Measurements from ENCODE around the gene BANF2.

BANF2 gene

GRCh38 chr20:17710379-17711266 lies 10.9 kb downstream of the BANF2 start:
- DNase-seq (ENCODE audit: low read depth), result no peak

GRCh38 chr20:17711267-17711627 lies 11.5 kb downstream of the BANF2 start:
- no peak for DNase-seq (ENCODE audit: low read depth)

GRCh38 chr20:17712201-17712600 lies 12.4 kb downstream of the BANF2 start:
- DNase-seq (ENCODE audit: low read depth), result no peak

- no peak for DNase-seq (ENCODE audit: low read depth)
Measured at GRCh38 chr20:17712708-17713107, 12.9 kb downstream of the BANF2 start.

- DNase-seq (ENCODE audit: low read depth), result no peak
Measured at GRCh38 chr20:17714597-17714996, 14.8 kb downstream of the BANF2 start.

- no peak for DNase-seq (ENCODE audit: low read depth)
Measured at GRCh38 chr20:17715075-17715474, 15.3 kb downstream of the BANF2 start.

- no peak for DNase-seq (ENCODE audit: low read depth)
Measured at GRCh38 chr20:17716331-17716730, 16.6 kb downstream of the BANF2 start.

- no peak for DNase-seq (ENCODE audit: low read depth)
Measured at GRCh38 chr20:17720755-17721154, 21.0 kb downstream of the BANF2 start.

GRCh38 chr20:17721802-17722486 lies 22.2 kb downstream of the BANF2 start:
- DNase-seq (ENCODE audit: low read depth), result no peak

- no peak for DNase-seq (ENCODE audit: low read depth)
Measured at GRCh38 chr20:17722493-17723300, 22.9 kb downstream of the BANF2 start.

- no peak for DNase-seq (ENCODE audit: low read depth)
Measured at GRCh38 chr20:17723301-17723691, 23.5 kb downstream of the BANF2 start.

- no peak for DNase-seq (ENCODE audit: low read depth)
Measured at GRCh38 chr20:17725094-17725835, 25.5 kb downstream of the BANF2 start.

- DNase-seq (ENCODE audit: low read depth), result no peak
Measured at GRCh38 chr20:17726902-17727301, 27.1 kb downstream of the BANF2 start.

- no peak for DNase-seq (ENCODE audit: low read depth)
Measured at GRCh38 chr20:17727351-17727750, 27.6 kb downstream of the BANF2 start.

- DNase-seq (ENCODE audit: low read depth), result no peak
Measured at GRCh38 chr20:17728074-17728473, 28.3 kb downstream of the BANF2 start.

GRCh38 chr20:17730071-17730470 lies 30.3 kb downstream of the BANF2 start:
- no peak for DNase-seq (ENCODE audit: low read depth)

- no peak for DNase-seq (ENCODE audit: low read depth)
Measured at GRCh38 chr20:17731233-17731632, 31.5 kb downstream of the BANF2 start.

GRCh38 chr20:17732907-17733521 lies 33.2 kb downstream of the BANF2 start:
- DNase-seq (ENCODE audit: low read depth), result no peak

- DNase-seq (ENCODE audit: low read depth), result no peak
Measured at GRCh38 chr20:17733767-17734304, 34.1 kb downstream of the BANF2 start.

GRCh38 chr20:17734374-17734773 lies 34.6 kb downstream of the BANF2 start:
- no peak for DNase-seq (ENCODE audit: low read depth)

- DNase-seq (ENCODE audit: low read depth), result peak; percentile 27
Measured at GRCh38 chr20:17735206-17735804, 35.5 kb downstream of the BANF2 start.
